Activated CD8-positive, alpha-beta memory T cell treated with anti-CD3 and anti-CD28 coated beads for 24 hours (primary cell): ENCODE results near the gene TMEM80.
A peak's percentile ranks its signal among the peaks of the same experiment; 100 is the strongest.

Experiments used
- DNase-seq: peaks from one replicate; pipeline ENCODE4 v3.0.0-alpha.2; 2020

The TMEM80 gene

GRCh38 chr11:702462-703461, 7.1 kb downstream of the TMEM80 start:
- DNase-seq, result no peak

GRCh38 chr11:703506-703905, 7.9 kb downstream of the TMEM80 start:
- DNase-seq, result no peak

- DNase-seq, result no peak
Measured at GRCh38 chr11:704228-704674, 8.6 kb downstream of the TMEM80 start.

GRCh38 chr11:704781-705645, 9.4 kb downstream of the TMEM80 start:
- DNase-seq, result no peak

- DNase-seq, result no peak
Measured at GRCh38 chr11:705646-706438, 10.2 kb downstream of the TMEM80 start, which contains the start of gene EPS8L2. TSS of gene EPS8L2 (plus strand) at chr11:706231. CDS start at chr11:709408, 3,177 bp downstream.

- DNase-seq, result no peak
Measured at GRCh38 chr11:706439-706956, 10.9 kb downstream of the TMEM80 start.

GRCh38 chr11:706957-707816, 11.6 kb downstream of the TMEM80 start:
- no peak for DNase-seq

GRCh38 chr11:707817-708420, 12.3 kb downstream of the TMEM80 start:
- DNase-seq, result no peak

- no peak for DNase-seq
Measured at GRCh38 chr11:708511-708910, 12.9 kb downstream of the TMEM80 start.

GRCh38 chr11:709109-709997, 13.7 kb downstream of the TMEM80 start:
- DNase-seq, result no peak

- DNase-seq, result no peak
Measured at GRCh38 chr11:714436-714835, 18.8 kb downstream of the TMEM80 start.

- no peak for DNase-seq
Measured at GRCh38 chr11:719214-720016, 23.8 kb downstream of the TMEM80 start.

GRCh38 chr11:720017-720641, 24.5 kb downstream of the TMEM80 start:
- no peak for DNase-seq

GRCh38 chr11:720642-721246, 25.1 kb downstream of the TMEM80 start:
- peak; percentile 78 for DNase-seq

GRCh38 chr11:721247-721740, 25.7 kb downstream of the TMEM80 start:
- no peak for DNase-seq

GRCh38 chr11:721741-722345, 26.2 kb downstream of the TMEM80 start:
- DNase-seq, result peak; percentile 75

GRCh38 chr11:722346-722811, 26.8 kb downstream of the TMEM80 start:
- no peak for DNase-seq
